Kasumi-1 (cell line): ENCODE measurements around the gene PRR33.

Source experiments
- DNase-seq, 2 experiments: peaks; one replicate each; lab custom pipeline; 2025; lab: John Stamatoyannopoulos, UW

PRR33 gene

GRCh38 chr11:1847006-1847735, 44.5 kb downstream of the PRR33 start:
- DNase-seq = no peak

- DNase-seq = no peak
Observed at GRCh38 chr11:1846453-1846932, 45.2 kb downstream of the PRR33 start.

DNA sequence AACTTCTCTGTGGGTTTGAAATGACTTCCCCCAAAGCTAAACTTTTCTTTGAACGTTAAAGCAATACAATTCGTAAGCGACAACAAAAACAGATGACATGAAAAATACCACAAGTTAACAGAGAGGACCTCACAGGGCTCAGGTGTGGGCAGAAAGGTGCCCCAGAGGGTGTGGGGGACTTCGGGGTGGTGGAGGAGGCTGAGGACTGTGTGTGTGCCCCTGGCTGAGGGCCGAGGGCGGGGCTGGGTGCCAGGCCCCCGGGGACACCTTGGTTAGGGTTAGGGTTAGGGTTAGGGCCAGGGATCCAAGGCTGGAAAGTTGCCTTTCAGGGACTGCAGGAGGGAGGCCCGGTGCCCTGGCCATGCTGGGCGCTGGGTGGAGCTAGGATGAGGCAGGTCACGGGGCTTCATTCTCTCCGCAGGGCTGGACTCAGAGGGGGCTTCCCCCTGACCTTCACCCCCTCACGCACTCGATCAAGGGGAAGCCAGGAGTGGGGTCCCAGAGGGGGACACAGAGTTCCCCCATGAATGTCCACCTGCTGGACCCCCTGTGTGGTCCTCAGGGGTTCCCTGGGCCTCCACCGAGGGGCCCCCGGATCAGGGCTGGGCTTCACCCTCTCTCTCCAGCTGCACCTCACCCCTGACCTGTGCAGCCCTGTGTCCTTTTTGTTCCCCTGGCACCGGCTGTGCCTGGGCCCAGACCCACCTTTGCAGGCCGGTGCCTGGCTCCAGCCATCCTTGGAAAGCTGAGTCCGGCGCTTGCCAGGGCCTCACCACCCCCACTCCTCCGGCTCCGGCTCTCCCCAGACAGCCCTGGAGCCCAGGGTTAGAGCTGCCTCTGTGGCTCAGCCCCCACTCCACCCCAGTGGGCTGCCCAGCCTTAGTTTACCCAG, 45.9 kb downstream of the PRR33 start:
- DNase-seq = no peak

DNA sequence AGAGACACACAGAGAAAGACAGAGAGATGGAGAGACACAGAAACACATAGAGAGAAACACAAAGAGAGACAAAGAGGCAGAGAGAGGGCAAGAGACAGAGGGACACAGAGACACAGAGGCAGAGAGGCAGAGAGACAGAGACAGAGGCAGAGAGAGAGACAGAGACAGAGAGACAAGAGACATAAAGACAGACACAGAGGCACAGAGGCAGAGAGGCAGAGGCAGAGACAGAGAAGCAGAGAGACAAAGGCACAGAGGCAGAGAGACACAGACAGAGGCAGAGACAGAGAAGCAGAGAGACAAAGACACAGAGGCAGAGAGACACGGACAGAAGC, 46.6 kb downstream of the PRR33 start:
- no peak for DNase-seq

GRCh38 chr11:1844221-1845094, 47.2 kb downstream of the PRR33 start:
- DNase-seq = peak; percentile 63 to 77

- DNase-seq = no peak
Observed at GRCh38 chr11:1843796-1844195, 47.9 kb downstream of the PRR33 start.

GRCh38 chr11:1843098-1843473, 48.6 kb downstream of the PRR33 start:
- DNase-seq = no peak

DNA sequence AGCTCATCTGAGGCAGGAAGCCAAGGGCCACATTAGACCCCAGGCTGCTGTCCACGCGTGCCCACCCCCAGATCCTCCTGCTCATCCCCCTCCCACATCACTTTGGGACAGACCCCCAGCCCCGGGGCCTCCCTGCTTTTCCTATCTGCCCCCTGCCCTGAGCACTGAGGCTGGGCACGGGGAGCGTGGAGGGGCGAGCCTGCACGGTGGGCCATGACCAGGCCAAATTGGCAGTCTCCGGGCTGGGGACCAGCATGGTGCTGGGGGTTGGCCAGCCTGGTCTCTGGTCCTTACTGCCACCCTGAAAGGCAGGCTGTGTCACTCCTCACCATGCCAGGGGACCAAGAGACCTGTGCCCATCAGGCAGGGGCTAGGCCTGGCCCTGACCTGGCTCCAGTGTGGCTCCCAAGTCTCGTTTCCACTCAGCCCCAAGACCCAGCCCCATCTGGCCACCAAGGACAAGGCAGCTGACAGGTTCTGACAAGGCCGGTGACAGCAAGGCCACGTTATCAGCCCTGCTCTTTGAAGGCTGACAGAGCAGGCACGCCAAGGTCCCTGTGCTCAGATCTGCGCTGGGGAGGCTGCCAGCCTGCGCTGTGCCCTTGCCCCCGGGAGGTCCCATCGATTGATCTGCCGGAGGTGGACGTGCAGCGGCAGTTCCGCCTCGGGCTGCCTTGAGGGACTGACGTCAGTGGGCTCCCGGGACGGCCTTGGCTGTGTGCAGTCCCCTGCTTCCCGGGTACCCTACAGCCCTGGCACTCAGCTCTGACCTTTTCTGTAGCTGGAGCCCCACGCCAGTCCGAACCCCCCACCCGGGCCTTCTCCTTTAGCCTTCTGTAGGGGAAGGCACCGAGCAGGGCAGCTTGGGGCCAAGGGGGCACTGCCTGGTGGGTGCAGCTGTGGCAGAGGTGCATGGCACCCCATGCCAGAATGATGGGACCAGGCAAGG, 49.3 kb downstream of the PRR33 start:
- no peak for DNase-seq

DNA sequence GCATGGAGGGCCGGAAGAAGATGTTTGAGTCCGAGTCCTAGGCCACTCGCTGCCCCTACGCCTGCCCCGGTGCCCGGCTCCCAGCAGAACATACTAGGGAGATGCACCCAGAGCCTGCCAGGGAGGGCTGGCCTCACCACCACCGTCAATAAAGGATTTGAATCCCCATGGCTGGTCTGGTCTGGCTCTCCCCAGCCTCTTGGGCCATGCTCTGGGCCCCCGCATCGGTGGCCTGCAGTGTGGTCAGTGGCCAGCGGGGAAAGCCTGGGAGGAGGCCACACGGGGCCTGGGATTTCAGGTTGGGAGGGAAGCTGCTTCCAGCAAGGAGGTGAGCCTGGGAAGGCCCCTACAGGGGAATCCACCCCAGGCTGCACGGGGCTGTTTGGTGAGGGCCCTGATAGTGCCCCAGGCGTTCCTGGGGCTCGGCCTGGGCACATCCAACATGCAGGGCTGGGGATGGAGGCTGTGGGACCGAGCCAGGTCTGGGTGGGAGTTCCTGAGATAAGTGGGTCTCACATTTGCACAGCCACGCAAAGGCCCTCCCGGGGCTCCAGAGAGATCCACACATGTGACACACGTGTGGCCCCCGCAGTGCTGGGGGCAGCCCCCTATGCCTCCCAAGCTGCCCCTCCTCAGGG, 50.1 kb downstream of the PRR33 start:
- no peak for DNase-seq

GRCh38 chr11:1840780-1841480, 50.8 kb downstream of the PRR33 start:
- DNase-seq = no peak

DNA sequence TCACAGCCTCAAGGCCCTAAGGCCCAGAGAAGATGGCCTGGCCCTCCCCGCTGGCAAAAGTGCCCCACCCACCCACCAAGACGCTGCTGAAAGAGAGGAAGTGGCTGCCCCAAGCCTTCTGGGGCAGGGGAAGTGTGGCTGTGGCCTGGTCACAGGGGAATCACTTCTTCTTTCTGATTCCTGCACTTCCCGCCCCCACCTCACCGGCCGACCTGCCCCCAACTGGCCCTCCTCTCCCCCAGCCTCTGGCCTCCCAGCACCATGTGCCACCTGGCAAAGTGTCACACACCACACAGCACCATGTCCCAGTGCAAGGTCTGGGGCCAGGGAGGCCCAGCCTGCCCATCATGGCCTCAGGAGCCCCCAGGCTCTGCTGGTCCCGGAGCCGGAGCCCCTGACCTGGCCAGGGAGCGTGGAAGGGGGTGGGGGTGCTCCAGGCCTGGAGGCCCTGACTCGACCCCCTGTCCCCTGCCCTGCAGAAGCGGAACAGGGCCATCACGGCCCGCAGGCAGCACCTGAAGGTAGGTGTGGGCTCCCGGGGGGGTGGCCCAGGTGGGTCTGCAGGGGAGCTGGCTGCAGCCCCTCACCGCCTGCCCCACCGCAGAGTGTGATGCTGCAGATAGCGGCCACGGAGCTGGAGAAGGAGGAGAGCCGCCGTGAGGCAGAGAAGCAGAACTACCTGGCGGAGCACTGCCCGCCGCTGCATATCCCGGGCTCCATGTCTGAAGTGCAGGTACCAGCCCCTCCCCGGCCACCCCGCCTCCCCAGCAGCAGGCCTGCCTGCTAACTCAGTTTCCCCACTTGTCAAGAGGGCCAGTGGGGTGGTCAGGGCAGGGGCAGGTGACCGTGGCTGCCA, 51.5 kb downstream of the PRR33 start:
- peak; percentile 68 to 69 for DNase-seq

- DNase-seq = no peak
Observed at GRCh38 chr11:1839204-1839923, 52.3 kb downstream of the PRR33 start.

GRCh38 chr11:1838426-1839144, 53.1 kb downstream of the PRR33 start, which contains the start of gene TNNI2:
Gene TNNI2 (plus strand): TSS chr11:1838981. CDS start chr11:1839697, 716 bp downstream.
- DNase-seq = no peak
